Ascending aorta (tissue), 2 donors: ENCODE results near the gene NUDT3. TPM values are rescaled to one million over a fixed set of nuclear protein-coding genes. Genes with fewer than 3 reads are reported as not detected.

Source experiments
- DNase-seq, 2 donors: peaks; one replicate each; pipeline ENCODE4 v3.0.0-alpha.2; 2019; ENCODE audit warnings: low spot score in 2 of 2
- H3K27ac ChIP-seq, 2 donors: fragments of 200-600 bp; sonication (generic); one replicate each; pipeline ENCODE4 v1.5.1; 2016 to 2017; ENCODE audit warnings: mild to moderate bottlenecking in 1 of 2
- H3K27me3 ChIP-seq: fragments of 200-600 bp; sonication (generic); one replicate; pipeline ENCODE4 v1.5.1; 2017
- H3K36me3 ChIP-seq, 2 donors: fragments of 200-600 bp; sonication (generic); one replicate each; pipeline ENCODE4 v1.5.1; 2016
- H3K4me1 ChIP-seq, 2 donors: fragments of 200-600 bp; sonication (generic); one replicate each; pipeline ENCODE4 v1.5.1; 2016 to 2017; ENCODE audit warnings: mild to moderate bottlenecking in 1 of 2
- H3K4me3 ChIP-seq, 2 donors: fragments of 200-600 bp; sonication (generic); one replicate each; pipeline ENCODE4 v1.5.1; 2016 to 2017; ENCODE audit warnings: mild to moderate bottlenecking in 1 of 2
- H3K9me3 ChIP-seq, 2 donors: fragments of 200-600 bp; sonication (generic); one replicate each; pipeline ENCODE4 v1.5.1; 2016
- CTCF ChIP-seq, 3 experiments: fragments of 200-600 bp in 2 of 3; fragments of 450-650 bp in 1 of 3; sonication (generic) in 2 of 3; IDR thresholded peaks; one replicate each; pipeline ENCODE4 v1.5.1; 2016 to 2019; ENCODE audit warnings: antibody characterized with exemption in 3 of 3, mild to moderate bottlenecking in 1 of 3, moderate library complexity in 1 of 3
- intact Hi-C: fragments of 100-400 bp; cut with DNase I; formaldehyde crosslinking; loops from one replicate; pipeline ENCODE4 v1.15.1; 2023
- total RNA-seq: library from RNA; depleted of rRNA; stranded (reverse); fragments of >200 nt; gene quantifications from one replicate; pipeline ENCODE4 v1.1.0, GENCODE V29; 2016

The NUDT3 gene
- total RNA-seq, 1 donor from 2014 or later, result 18.8 TPM

- Histone ChIP-seq H3K27ac (peak overlapping the region; percentile 76 to 77), H3K36me3 (peaks cover 0 to 9% of the 10 kb centered on the region in 2 donors), H3K27me3 (no peaks in the 10 kb centered on the region), H3K4me1 (peaks cover 7 to 22% of the 10 kb centered on the region in 2 donors), H3K4me3 (peak overlapping the region in 1 of 2 donors; percentile 45), H3K9me3 (no peaks in the 10 kb centered on the region)
- intact Hi-C loops, result loop anchor here (10.0 kb wide), 2 partner anchors 511 to 1481 kb away; partner anchors contain the start of gene SNRPC
- peak; percentile 71 to 92 for DNase-seq
- TF ChIP-seq CTCF (IDR thresholded peaks at IDR 0.05), result peak in 2 of 3 experiments; percentile 16 to 21
These were observed 148.3 kb downstream of the NUDT3 start for GRCh38 chr6:34243901-34244884.

- no peak overlapping the region for H3K4me3 ChIP-seq
- peaks cover 0 to 9% of the 10 kb centered on the region in 2 donors for H3K36me3 ChIP-seq
- peak overlapping the region; percentile 76 to 77 for H3K27ac ChIP-seq
- no peaks in the 10 kb centered on the region for H3K9me3 ChIP-seq
- peaks cover 7 to 22% of the 10 kb centered on the region in 2 donors for H3K4me1 ChIP-seq
- peak in 1 of 2 donors; percentile 60 for DNase-seq
- no peak for TF ChIP-seq CTCF (IDR thresholded peaks at IDR 0.05)
- no peaks in the 10 kb centered on the region for H3K27me3 ChIP-seq
- intact Hi-C loops, result loop anchor here (10.0 kb wide), 2 partner anchors 512 to 1482 kb away; partner anchors contain the start of gene SNRPC
These were observed 149.2 kb downstream of the NUDT3 start for GRCh38 chr6:34243131-34243771.

- DNase-seq, result peak in 1 of 2 donors; percentile 56
- peaks cover 7 to 22% of the 10 kb centered on the region in 2 donors for H3K4me1 ChIP-seq
- H3K27ac ChIP-seq, result peak overlapping the region; percentile 26 to 76
These were observed 150.0 kb downstream of the NUDT3 start for GRCh38 chr6:34242252-34243130.

GRCh38 chr6:34241351-34242215, 150.9 kb downstream of the NUDT3 start:
- peak in 1 of 2 donors; percentile 51 for DNase-seq
- TF ChIP-seq CTCF (IDR thresholded peaks at IDR 0.05), result no peak
- intact Hi-C loops, result loop anchor here (10.0 kb wide), 2 partner anchors 513 to 1483 kb away; partner anchors contain the start of gene SNRPC
- Histone ChIP-seq H3K4me3 (no peak overlapping the region), H3K27ac (no peak overlapping the region), H3K36me3 (peaks cover 0 to 9% of the 10 kb centered on the region in 2 donors), H3K27me3 (no peaks in the 10 kb centered on the region), H3K4me1 (peaks cover 7 to 22% of the 10 kb centered on the region in 2 donors), H3K9me3 (no peaks in the 10 kb centered on the region)

More at GRCh38 chr6:34242252-34243130, 150.0 kb downstream of the NUDT3 start:
- Histone ChIP-seq H3K27me3 (no peaks in the 10 kb centered on the region), H3K9me3 (no peaks in the 10 kb centered on the region), H3K4me3 (no peak overlapping the region), H3K36me3 (peaks cover 0 to 9% of the 10 kb centered on the region in 2 donors)
- TF ChIP-seq CTCF (IDR thresholded peaks at IDR 0.05), result no peak
- intact Hi-C loops, result loop anchor here (10.0 kb wide), 2 partner anchors 512 to 1482 kb away; partner anchors contain the start of gene SNRPC
